CD8-positive, alpha-beta memory T cell (primary cell): Measurements from ENCODE around the gene TMEM132D. TPM values are rescaled to one million over a fixed set of nuclear protein-coding genes. Genes with fewer than 3 reads are reported as not detected.
"Not testable (repeated sequence)": the region's sequence is repeated elsewhere in the genome, so short reads cannot be mapped to it uniquely, and the experiment has no call there.

Experiments used
- CTCF ChIA-PET: fragments of 350-600 bp; sonication (Branson Sonifier 250); formaldehyde crosslinking; loops from one replicate; lab custom pipeline; 2021; ENCODE audit warnings: antibody characterized with exemption; lab: Charles Lee
- POLR2A ChIA-PET: fragments of 350-600 bp; sonication (Branson Sonifier 250); formaldehyde crosslinking; loops from one replicate; lab custom pipeline; 2021; ENCODE audit warnings: antibody characterized with exemption; lab: Charles Lee
- DNase-seq, 5 donors: peaks; one replicate each; pipeline versions ENCODE4 v3.0.0 to v3.0.0-alpha.2; 2020 to 2022; ENCODE audit warnings: mixed read lengths in 1 of 5
- H3K27ac ChIP-seq: one replicate; pipeline ENCODE4 v1.7.0; 2013; ENCODE audit warnings: low read depth, mild to moderate bottlenecking, low read length, moderate library complexity
- H3K27me3 ChIP-seq: 2 replicates; pipeline ENCODE4 v1.7.0; 2013; ENCODE audit warnings: low read length, mild to moderate bottlenecking; ENCODE audit not compliant: insufficient read depth, poor library complexity, severe bottlenecking
- H3K36me3 ChIP-seq: 2 replicates; pipeline ENCODE4 v1.7.0; 2013; ENCODE audit warnings: mild to moderate bottlenecking, low read length, moderate library complexity; ENCODE audit not compliant: insufficient read depth
- H3K4me1 ChIP-seq: 2 replicates; pipeline ENCODE4 v1.7.0; 2013; ENCODE audit warnings: mild to moderate bottlenecking, low read length, moderate library complexity; ENCODE audit not compliant: insufficient read depth
- H3K4me3 ChIP-seq: 2 replicates; pipeline ENCODE4 v1.7.0; 2013; ENCODE audit warnings: mild to moderate bottlenecking, low read length
- H3K9me3 ChIP-seq: 2 replicates; pipeline ENCODE4 v1.7.0; 2013; ENCODE audit warnings: mild to moderate bottlenecking, low read length
- H3K27ac Mint-ChIP-seq, 8 donors: one replicate each; pipeline ENCODE4 v1.8.0; 2020 to 2021; ENCODE audit warnings: mixed read lengths in 8 of 8, mild to moderate bottlenecking in 6 of 8, inconsistent platforms in 3 of 8, moderate library complexity in 3 of 8
- H3K27me3 Mint-ChIP-seq, 2 donors: one replicate each; pipeline ENCODE4 v1.8.0; 2020 to 2021; ENCODE audit warnings: mixed read lengths in 2 of 2, mild to moderate bottlenecking in 1 of 2, moderate library complexity in 1 of 2
- H3K36me3 Mint-ChIP-seq, 3 donors: one replicate each; pipeline ENCODE4 v1.8.0; 2020 to 2021; ENCODE audit warnings: mixed read lengths in 3 of 3, inconsistent platforms in 1 of 3, mild to moderate bottlenecking in 1 of 3
- H3K4me1 Mint-ChIP-seq, 3 donors: one replicate each; pipeline ENCODE4 v1.8.0; 2020 to 2021; ENCODE audit warnings: mixed read lengths in 3 of 3, inconsistent platforms in 1 of 3, mild to moderate bottlenecking in 1 of 3
- H3K4me3 Mint-ChIP-seq, 7 donors: one replicate each; pipeline ENCODE4 v1.8.0; 2020 to 2021; ENCODE audit warnings: mixed read lengths in 7 of 7, mild to moderate bottlenecking in 6 of 7, moderate library complexity in 4 of 7, inconsistent platforms in 2 of 7
- H3K9me3 Mint-ChIP-seq, 5 donors: one replicate each; pipeline ENCODE4 v1.8.0; 2020 to 2022; ENCODE audit warnings: mixed read lengths in 5 of 5, mild to moderate bottlenecking in 3 of 5, moderate library complexity in 2 of 5, inconsistent platforms in 1 of 5
- polyA plus RNA-seq: library from polyadenylated mRNA; unstranded; fragments of 300-500 nt; fragmentation: Illumina TruSeq; gene quantifications from one replicate; pipeline ENCODE4 v1.2.3, GENCODE V29; 2021
- total RNA-seq, 2 experiments: library from RNA; stranded (reverse); gene quantifications; one replicate each; pipeline ENCODE4 v1.2.3, GENCODE V29; 2021

TMEM132D gene
- total and polyA plus RNA-seq, 3 experiments from 2014 or later, result not detected

DNA sequence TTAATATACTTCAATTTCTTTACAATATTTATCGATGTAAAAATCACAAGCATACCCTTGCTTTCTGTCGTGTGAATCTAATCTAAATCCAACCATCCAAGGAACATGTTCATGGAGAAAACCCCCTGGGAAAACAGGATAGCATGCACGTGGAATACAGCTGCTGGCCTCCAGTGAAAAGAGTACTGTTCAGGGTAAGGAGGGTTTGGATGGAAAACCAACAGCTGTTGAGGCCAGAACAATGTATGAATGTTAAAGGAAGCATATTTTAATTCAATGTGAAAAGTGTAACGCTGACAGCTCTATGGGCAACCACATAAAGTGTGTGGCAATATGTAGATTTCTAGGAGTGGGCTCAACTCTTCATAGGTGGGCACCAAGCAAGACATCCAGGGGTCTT, 344.0 kb downstream of the TMEM132D start:
- Mint-ChIP-seq H3K4me1 (peaks cover 0 to 1% (median 0%) of the 10 kb centered on the region in 3 donors), H3K9me3 (peaks cover 0 to 11% (median 1%) of the 10 kb centered on the region in 5 donors), H3K4me3 (no peak overlapping the region), H3K27ac (no peak overlapping the region), H3K36me3 (no peaks in the 10 kb centered on the region), H3K27me3 (no peaks in the 10 kb centered on the region)
- ChIA-PET POLR2A (no interaction called here), CTCF (no interaction called here)
- H3K9me3 ChIP-seq, result no peaks in the 10 kb centered on the region
- no peak overlapping the region for H3K27ac ChIP-seq
- DNase-seq, result no peak
- no peaks in the 10 kb centered on the region for H3K4me1 ChIP-seq
- no peak overlapping the region for H3K4me3 ChIP-seq
- H3K36me3 ChIP-seq, result no peaks in the 10 kb centered on the region
- H3K27me3 ChIP-seq, result no peaks in the 10 kb centered on the region

DNA sequence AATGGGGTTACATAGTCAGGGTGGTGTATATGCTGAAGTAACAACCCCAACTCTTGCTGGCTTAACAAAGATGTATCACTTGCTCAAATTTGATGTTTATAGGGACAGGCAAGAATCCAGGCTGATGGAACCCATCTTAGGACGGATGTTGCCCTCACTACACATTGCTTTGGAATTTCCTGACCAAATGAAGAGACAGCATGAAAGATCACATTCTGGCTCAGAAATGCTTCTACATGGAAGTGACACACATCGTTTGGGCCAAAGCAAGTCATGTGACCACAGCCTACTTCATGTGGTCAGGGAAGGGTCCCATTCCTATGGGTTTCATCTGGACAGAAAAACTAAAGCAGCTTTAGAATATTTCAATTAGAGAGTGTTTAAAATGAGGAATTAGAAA, 345.8 kb downstream of the TMEM132D start:
- H3K27me3 Mint-ChIP-seq, result no peaks in the 10 kb centered on the region
- H3K4me1 ChIP-seq, result no peaks in the 10 kb centered on the region
- no peak overlapping the region for H3K27ac Mint-ChIP-seq
- H3K4me3 ChIP-seq, result no peak overlapping the region
- no peak for DNase-seq
- no peaks in the 10 kb centered on the region for H3K36me3 ChIP-seq
- H3K9me3 Mint-ChIP-seq, result peaks cover 1 to 15% (median 6%) of the 10 kb centered on the region in 5 donors
- POLR2A ChIA-PET, result no interaction called here
- CTCF ChIA-PET, result no interaction called here
- no peaks in the 10 kb centered on the region for H3K4me1 Mint-ChIP-seq
- H3K36me3 Mint-ChIP-seq, result no peaks in the 10 kb centered on the region
- no peak overlapping the region for H3K4me3 Mint-ChIP-seq
- no peak overlapping the region for H3K27ac ChIP-seq
- no peaks in the 10 kb centered on the region for H3K9me3 ChIP-seq
- H3K27me3 ChIP-seq, result no peaks in the 10 kb centered on the region

DNA sequence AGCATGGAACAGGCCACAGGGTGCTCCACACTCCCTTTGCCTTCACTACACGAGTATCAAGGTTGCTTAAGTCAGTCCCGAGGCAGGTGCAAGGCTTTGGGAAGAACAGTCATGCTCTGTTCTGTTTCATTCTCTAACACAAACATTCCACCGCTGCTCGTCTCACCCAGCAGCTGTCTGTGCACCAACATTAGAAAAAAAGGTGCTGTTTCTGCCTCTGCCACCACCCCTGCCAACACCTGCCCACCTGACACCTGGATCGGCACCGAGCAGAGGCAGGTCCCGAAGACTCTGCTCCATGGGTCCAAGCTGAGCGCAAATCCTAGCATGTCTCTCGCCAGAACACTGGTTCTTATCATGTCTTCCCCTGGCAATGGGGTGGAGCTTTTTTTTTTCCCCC, 347.7 kb downstream of the TMEM132D start:
- ChIA-PET POLR2A (no interaction called here), CTCF (no interaction called here)
- no peaks in the 10 kb centered on the region for H3K36me3 ChIP-seq
- no peaks in the 10 kb centered on the region for H3K4me1 Mint-ChIP-seq
- no peaks in the 10 kb centered on the region for H3K9me3 ChIP-seq
- H3K4me1 ChIP-seq, result no peaks in the 10 kb centered on the region
- no peaks in the 10 kb centered on the region for H3K27me3 Mint-ChIP-seq
- H3K36me3 Mint-ChIP-seq, result no peaks in the 10 kb centered on the region
- no peak overlapping the region for H3K4me3 ChIP-seq
- no peaks in the 10 kb centered on the region for H3K27me3 ChIP-seq
- peaks cover 3 to 15% (median 8%) of the 10 kb centered on the region in 5 donors for H3K9me3 Mint-ChIP-seq
- no peak for DNase-seq
- no peak overlapping the region for H3K4me3 Mint-ChIP-seq
- no peak overlapping the region for H3K27ac ChIP-seq
- no peak overlapping the region for H3K27ac Mint-ChIP-seq

DNA sequence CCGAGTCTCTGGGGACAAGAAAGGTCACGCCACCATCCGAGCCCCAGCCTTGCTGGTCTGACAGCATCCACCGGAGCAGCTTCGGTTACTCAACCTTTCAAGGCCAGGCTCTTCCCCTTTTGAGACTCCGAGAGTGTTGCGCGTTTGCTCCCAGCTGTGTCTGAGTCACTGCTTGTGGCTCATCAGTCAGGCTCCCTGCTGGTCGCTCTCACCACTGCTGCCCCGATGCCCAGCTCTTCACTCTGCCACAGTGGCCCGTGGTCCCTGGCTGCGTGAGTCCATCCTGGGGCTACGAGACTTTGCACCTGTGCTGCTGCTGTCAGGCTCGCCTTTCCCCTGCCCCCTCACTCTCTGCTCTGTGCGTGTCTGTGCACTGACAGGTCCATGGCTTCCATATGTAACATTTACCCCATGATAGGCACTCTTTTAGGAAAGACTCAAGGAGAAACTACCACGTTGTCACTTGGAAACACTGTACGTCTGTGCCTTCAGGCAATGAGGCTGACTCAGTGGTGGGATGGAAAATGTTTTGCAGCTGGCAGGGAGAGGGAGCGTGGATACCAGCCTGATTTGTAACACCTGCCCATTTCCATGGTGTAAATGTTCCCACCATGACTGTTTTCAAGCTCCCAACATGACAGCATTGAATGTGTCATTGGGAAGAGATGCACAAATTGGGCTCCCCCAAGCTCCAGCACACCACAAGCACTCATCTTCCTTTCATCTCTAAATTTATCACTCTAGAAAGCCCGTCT, 350.7 kb downstream of the TMEM132D start:
- no peaks in the 10 kb centered on the region for H3K36me3 ChIP-seq
- H3K27ac Mint-ChIP-seq, result no peak overlapping the region
- no peaks in the 10 kb centered on the region for H3K36me3 Mint-ChIP-seq
- H3K27me3 Mint-ChIP-seq, result no peaks in the 10 kb centered on the region
- no peaks in the 10 kb centered on the region for H3K4me1 Mint-ChIP-seq
- no peaks in the 10 kb centered on the region for H3K4me1 ChIP-seq
- no peak overlapping the region for H3K4me3 ChIP-seq
- POLR2A ChIA-PET, result no interaction called here
- H3K27me3 ChIP-seq, result no peaks in the 10 kb centered on the region
- H3K27ac ChIP-seq, result no peak overlapping the region
- H3K9me3 Mint-ChIP-seq, result peaks cover 3 to 20% (median 8%) of the 10 kb centered on the region in 5 donors
- CTCF ChIA-PET, result no interaction called here
- DNase-seq, result no peak
- no peaks in the 10 kb centered on the region for H3K9me3 ChIP-seq
- H3K4me3 Mint-ChIP-seq, result no peak overlapping the region

DNA sequence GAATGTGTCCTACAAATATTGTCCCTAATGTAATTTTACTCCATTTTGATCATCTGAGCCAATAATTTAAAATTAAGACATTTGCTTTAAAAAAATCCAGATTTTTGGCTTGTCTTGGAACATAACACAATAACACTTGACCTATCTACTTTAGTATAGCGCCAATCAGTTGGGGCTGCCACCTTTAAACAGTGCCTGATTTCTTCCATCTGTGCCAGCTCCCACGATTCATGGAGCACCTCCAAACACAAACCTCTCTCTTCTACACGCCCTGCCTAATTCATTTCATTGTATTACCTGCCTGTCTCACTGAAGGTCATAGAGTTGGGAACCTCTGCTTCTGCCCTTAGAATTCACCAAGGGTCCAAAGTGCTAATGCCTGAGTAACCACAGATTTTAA, 352.4 kb downstream of the TMEM132D start:
- CTCF ChIA-PET, result no interaction called here

DNA sequence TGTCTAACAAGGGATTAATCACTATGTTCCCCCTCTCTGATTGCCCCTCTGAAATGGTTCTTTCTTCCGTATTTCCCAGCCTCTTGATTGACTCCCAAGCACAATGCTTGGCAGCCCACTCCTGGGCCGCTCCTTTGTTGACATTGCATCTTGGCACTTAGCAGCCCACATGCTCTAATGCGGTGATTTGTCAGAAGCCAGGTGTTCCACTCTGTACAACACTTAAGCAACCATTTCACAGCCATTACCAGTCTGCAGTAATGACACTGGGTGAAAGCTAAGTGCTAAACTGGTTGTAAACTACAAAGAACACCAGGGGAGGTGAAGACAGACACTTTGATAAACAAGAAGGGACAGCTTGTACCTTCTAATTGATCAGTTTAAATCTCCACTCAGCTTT, 353.5 kb downstream of the TMEM132D start:
- Histone ChIP-seq H3K36me3 (no peaks in the 10 kb centered on the region), H3K4me3 (no peak overlapping the region), H3K4me1 (no peaks in the 10 kb centered on the region), H3K9me3 (no peaks in the 10 kb centered on the region), H3K27ac (no peak overlapping the region), H3K27me3 (no peaks in the 10 kb centered on the region)
- Mint-ChIP-seq H3K27ac (no peak overlapping the region), H3K4me3 (no peak overlapping the region), H3K36me3 (no peaks in the 10 kb centered on the region), H3K9me3 (peaks cover 4 to 22% (median 5%) of the 10 kb centered on the region in 5 donors), H3K27me3 (no peaks in the 10 kb centered on the region), H3K4me1 (no peaks in the 10 kb centered on the region)
- ChIA-PET CTCF (no interaction called here), POLR2A (no interaction called here)
- DNase-seq, result no peak

More for the DNA sequence above, 352.4 kb downstream of the TMEM132D start:
- Histone ChIP-seq H3K27me3 (no peaks in the 10 kb centered on the region), H3K36me3 (no peaks in the 10 kb centered on the region), H3K4me3 (no peak overlapping the region), H3K9me3 (no peaks in the 10 kb centered on the region), H3K27ac (no peak overlapping the region), H3K4me1 (no peaks in the 10 kb centered on the region)
- no peaks in the 10 kb centered on the region for H3K36me3 Mint-ChIP-seq
- peak overlapping the region in 1 of 8 donors; percentile 18 for H3K27ac Mint-ChIP-seq
- H3K9me3 Mint-ChIP-seq, result peaks cover 3 to 22% (median 4%) of the 10 kb centered on the region in 5 donors
- no peaks in the 10 kb centered on the region for H3K27me3 Mint-ChIP-seq
- no peak for DNase-seq
- H3K4me3 Mint-ChIP-seq, result no peak overlapping the region
- POLR2A ChIA-PET, result no interaction called here
- H3K4me1 Mint-ChIP-seq, result no peaks in the 10 kb centered on the region

DNA sequence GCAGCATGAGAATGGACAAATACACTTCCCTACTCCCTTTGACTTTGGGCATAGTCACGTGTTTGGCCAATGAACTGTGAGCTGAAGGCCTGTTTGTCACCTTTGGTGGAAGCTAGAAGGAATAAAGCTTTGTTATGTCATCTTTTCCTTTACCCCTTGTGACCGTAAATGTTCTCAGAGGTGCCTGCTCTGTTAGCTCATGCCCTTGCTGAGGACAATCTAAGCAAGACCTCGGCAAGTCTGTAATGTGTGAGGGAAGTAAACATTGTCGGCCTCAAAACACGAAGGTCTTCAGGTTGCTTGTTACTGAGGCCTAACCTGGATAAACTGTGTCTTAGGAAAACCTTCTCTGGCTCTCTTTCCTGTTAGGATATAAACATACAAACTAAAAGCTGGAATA, 354.2 kb downstream of the TMEM132D start:
- Histone ChIP-seq H3K4me3 (no peak overlapping the region), H3K36me3 (no peaks in the 10 kb centered on the region), H3K4me1 (no peaks in the 10 kb centered on the region), H3K27me3 (no peaks in the 10 kb centered on the region), H3K9me3 (no peaks in the 10 kb centered on the region), H3K27ac (no peak overlapping the region)
- no peaks in the 10 kb centered on the region for H3K27me3 Mint-ChIP-seq
- CTCF ChIA-PET, result no interaction called here
- no peaks in the 10 kb centered on the region for H3K4me1 Mint-ChIP-seq
- peaks cover 4 to 22% (median 5%) of the 10 kb centered on the region in 5 donors for H3K9me3 Mint-ChIP-seq
- DNase-seq, result no peak
- no peak overlapping the region for H3K4me3 Mint-ChIP-seq
- POLR2A ChIA-PET, result no interaction called here
- H3K36me3 Mint-ChIP-seq, result no peaks in the 10 kb centered on the region
- no peak overlapping the region for H3K27ac Mint-ChIP-seq

DNA sequence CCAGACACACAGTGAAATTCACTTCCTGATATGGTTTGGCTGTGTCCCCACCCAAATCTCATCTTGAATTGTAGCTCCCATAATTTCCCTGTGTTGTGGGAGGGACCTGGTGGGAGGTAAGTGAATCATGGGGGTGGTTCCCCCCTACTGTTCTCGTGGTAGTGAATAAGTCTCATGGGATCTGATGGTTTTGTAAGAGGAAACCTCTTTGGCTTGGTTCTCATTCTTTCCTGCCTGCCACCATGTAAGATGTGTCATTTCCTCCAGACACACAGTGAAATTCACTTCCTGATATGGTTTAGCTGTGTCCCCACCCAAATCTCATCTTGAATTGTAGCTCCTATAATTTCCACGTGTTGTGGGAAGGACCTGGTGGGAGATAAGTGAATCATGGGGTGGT, 354.8 kb downstream of the TMEM132D start:
- CTCF ChIA-PET, POLR2A ChIA-PET, H3K27ac ChIP-seq, H3K4me3 Mint-ChIP-seq, H3K4me1 ChIP-seq, H3K36me3 Mint-ChIP-seq, H3K27ac Mint-ChIP-seq, H3K4me3 ChIP-seq, DNase-seq, H3K27me3 Mint-ChIP-seq, H3K36me3 ChIP-seq, H3K9me3 ChIP-seq, H3K27me3 ChIP-seq, H3K4me1 Mint-ChIP-seq: not testable (repeated sequence)
- peaks cover 4 to 21% (median 5%) of the 10 kb centered on the region in 5 donors for H3K9me3 Mint-ChIP-seq
